Hematopoietic multipotent progenitor cell treated with erythropoietin and hydrocortisone succinate and interleukin-3 and kit ligand, for 8 days (in vitro differentiated cells): Measurements from ENCODE around the gene ATXN7L3.
A peak's percentile ranks its signal among the peaks of the same experiment; 100 is the strongest.
"Not testable (repeated sequence)": the region's sequence is repeated elsewhere in the genome, so short reads cannot be mapped to it uniquely, and the experiment has no call there.

Source experiments
- DNase-seq: peaks from one replicate; pipeline ENCODE4 v3.0.0-alpha.2; 2015

ATXN7L3 gene

GRCh38 chr17:44174427-44174826 is 25.3 kb downstream of the ATXN7L3 start:
- no peak for DNase-seq

GRCh38 chr17:44171931-44172455 is 27.7 kb downstream of the ATXN7L3 start:
- no peak for DNase-seq

DNA sequence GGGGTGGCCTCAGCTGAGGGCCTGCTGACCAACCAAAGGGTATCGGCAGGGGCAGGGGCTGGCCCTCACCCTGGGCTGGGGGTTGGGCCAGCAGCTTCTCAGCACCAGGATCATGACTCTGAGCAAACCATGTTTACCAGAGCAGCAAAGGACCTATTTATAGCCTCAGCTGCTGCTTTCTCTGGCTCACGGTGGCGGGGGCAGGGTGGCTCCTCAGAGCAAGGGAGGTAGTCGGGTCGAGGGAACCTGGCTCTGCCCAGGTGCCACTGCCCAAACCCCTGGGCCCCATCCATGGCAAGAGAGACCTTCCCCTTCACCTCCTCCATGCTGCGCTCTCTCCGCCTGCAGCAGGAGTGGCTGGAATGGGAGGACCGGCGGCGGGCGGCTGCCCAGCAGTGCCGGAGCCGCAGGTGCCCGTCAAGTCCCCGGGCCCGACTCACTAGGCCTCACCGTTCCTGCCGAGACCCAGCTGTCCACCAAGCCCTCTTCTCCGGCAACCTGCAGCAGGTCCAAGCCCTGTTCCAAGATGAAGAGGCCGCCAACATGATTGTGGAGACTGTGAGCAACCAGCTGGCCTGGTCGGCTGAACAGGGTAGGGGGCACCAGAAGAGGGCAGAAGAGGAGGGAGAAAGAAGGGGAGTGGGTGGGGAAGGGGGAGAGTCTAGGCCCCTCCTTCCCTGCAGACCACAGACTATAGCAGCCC is 29.0 kb downstream of the ATXN7L3 start, which contains the start of gene ASB16:
Gene ASB16 (plus strand): TSS at position 206 of the 703 bp plus-strand sequence. CDS start 86 bp downstream, at position 292.
- DNase-seq = no peak

GRCh38 chr17:44170135-44170498 is 29.6 kb downstream of the ATXN7L3 start:
- DNase-seq = no peak

- DNase-seq = no peak
Measured at GRCh38 chr17:44167181-44167861, 32.4 kb downstream of the ATXN7L3 start.

GRCh38 chr17:44164476-44164875 is 35.2 kb downstream of the ATXN7L3 start:
- DNase-seq = no peak

DNA sequence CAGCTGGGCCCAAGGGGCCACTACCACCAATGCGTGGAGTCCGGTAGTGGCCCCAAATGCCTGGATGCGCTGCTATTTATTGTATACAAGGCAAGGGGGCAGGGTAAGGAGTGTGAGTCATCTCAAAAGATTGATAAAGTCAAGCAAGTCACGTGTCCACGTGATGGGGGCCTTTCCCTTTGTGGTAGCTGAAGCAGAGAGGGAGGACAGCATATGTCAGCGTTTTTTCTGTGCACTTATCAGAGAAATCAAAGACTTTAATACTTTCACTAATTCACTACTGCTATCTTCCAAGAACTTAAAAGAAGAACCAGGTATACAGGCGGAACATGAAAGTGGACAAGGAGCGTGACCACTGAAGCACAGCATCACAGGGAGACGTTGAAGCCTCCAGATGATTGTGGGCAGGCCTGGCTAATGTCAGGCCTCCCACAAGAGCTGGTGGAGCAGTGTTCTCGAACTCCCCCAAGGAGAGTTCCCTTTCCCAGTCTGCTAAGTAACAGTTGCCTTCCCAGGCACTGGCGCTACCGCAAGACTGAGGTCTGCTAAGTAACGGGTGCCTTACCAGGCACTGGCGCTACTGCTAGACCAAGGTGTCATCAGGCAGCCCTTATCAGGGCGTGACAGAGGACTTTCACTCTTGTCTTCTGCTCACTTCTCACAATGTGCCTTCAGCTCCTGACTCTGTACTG is 40.0 kb downstream of the ATXN7L3 start:
- peak; percentile 90 for DNase-seq

- DNase-seq = no peak
Measured at GRCh38 chr17:44155488-44155887, 44.2 kb downstream of the ATXN7L3 start.

- no peak for DNase-seq
Measured at GRCh38 chr17:44152875-44153274, 46.8 kb downstream of the ATXN7L3 start.

- DNase-seq = no peak
Measured at GRCh38 chr17:44149750-44150329, 49.8 kb downstream of the ATXN7L3 start.

GRCh38 chr17:44149066-44149465 is 50.6 kb downstream of the ATXN7L3 start:
- not testable (repeated sequence) for DNase-seq

GRCh38 chr17:44147812-44148211 is 51.9 kb downstream of the ATXN7L3 start:
- DNase-seq = no peak

DNA sequence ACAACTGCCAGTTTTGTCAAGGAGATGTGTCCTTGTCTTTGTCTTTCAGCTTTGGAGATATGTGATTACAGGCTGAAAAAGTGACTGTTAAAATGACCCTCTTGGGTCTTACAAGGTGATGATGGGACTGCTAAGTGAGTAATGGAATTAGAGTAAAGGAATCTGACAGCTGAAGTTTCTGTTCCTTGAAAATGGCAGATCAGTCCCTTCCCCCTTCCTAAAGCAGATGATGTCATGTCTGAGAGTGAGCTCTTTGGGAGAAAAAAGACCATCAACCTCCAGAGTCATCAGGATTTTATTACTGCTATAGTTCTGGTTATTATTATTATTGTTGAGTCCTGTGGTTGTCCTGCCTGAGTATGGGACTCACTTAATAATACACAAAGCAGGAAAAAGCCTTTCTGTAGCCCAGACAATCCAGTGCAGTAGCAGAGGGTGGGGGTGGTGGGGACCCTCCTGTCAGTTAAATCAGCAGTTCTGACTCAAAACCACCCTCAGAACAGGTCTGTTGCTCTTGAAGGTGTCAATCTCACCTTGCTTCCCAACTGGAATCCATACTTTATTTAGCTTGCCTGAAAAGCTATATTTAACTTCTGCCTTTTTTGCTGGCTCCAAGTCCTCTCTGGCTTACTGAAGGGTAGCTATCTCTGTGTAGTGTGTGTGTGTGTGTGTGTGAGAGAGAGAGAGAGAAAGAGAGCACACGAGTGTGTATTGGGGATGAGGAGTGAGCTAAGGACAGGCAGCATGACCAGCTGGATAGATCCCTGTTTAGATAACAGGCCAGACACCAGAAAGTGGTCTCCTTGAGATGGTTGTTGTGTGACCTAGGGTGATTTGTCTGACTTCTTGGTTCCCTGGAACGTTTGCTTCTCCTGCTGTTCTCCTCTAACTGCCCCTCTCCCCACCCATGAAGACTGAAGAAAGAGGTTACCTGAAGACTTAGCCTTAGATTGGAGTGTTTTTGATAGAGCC is 53.0 kb downstream of the ATXN7L3 start:
- no peak for DNase-seq

DNA sequence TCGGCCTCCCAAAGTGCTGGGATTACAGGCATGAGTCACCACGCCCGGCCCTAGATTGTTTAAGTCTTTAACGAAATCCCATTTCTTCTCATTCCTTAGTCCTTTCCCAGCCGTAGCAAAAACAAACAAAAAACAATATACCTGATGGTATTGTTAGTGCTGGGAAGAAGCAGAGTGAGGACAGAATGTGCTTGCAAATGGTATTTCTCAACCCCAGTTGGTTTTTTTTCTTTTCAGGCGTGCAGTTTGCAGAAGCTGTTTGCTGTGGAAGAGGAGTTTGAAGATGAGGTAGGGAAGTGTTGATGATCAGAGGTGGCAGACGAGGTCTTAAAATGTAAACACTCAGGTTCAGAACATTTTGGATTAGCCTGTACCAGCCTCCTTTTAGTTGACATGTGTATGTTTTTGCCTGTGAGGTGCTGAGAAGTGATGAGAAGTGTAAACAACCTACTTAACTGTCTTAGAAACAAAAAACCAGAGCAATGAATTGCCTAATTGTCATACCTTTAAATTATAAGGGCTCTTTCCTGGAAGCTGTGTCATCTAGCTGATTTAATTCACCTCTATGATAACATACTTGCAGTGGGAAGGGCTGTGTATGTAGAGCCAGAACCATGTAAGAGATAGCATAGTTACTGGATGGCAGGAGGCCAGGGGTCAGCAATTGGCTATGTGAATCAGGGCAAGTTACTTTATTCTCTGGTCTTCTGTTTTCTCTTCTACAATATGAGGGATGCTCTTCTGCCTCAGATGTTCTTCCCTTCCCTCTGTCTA is 54.5 kb downstream of the ATXN7L3 start:
- DNase-seq = no peak

GRCh38 chr17:44143921-44144320 is 55.8 kb downstream of the ATXN7L3 start:
- not testable (repeated sequence) for DNase-seq
